ENCODE measurements around the gene FHOD3. TPM values are rescaled to one million over a fixed set of nuclear protein-coding genes. Genes with fewer than 3 reads are reported as not detected.

Gene FHOD3
- total and polyA plus RNA-seq, 9 of the 15 experiments (the other 6 are each of a cell fraction or from before 2014, with no cell fraction given): 0.11 TPM; not detected in 8

DNA sequence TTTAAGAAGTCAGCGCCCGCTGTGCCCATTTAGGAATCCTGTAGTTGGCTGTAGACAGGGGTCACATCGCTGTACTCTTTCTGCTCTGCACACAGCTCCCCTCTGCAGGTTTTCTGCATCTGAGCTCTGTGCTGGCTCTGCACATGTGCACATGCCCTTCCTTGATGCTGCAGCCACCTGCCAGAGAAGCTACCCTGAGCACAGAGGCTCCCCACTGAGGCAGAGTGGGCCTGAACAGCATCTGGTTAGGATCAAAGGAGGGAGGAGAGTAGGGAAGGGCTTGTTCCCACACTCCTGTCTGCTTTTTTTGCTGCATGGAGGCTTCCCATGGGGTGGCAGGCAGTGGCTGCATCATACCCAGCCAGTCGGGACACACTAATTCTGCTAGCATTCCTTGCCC lies 238.9 kb downstream of the FHOD3 start (continued):
- TF ChIP-seq KDM1A (IDR thresholded peaks at IDR 0.05) (no peak), TRIM28 (IDR thresholded peaks at IDR 0.05) (no peak), ZNF12 (CRISPR knock-in tag; IDR thresholded peaks at IDR 0.05) (no peak), ZNF23 (CRISPR knock-in tag; IDR thresholded peaks at IDR 0.05) (no peak)
- TF ChIP-seq, protein P1, sequence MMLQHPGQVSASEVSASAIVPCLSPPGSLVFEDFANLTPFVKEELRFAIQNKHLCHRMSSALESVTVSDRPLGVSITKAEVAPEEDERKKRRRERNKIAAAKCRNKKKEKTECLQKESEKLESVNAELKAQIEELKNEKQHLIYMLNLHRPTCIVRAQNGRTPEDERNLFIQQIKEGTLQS (IDR thresholded peaks at IDR 0.05): no peak
- TF ChIP-seq, protein P1 (CRISPR knock-in tag; conservative IDR thresholded peaks at IDR 0.05): no peak

DNA sequence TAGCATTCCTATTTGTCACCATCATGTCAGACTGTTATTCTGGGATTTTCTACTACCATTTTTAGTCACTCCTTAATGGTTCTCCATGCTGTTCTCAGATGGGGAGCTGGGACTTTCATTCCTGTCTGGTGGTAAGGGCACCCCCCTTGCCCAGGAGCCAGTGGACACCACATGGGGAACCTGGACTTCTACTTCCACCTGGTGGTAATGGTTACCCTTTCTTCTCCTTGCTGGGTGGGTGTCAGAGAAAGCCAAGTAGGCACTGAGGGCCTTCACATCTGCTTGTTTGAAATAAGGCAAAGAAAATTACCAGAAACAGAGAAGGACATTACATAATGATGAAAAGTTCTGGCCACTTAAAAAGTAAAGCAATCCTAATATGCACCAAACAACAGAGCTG lies 239.8 kb downstream of the FHOD3 start:
- H3K36me3 ChIP-seq (ENCODE audit: control insufficient read depth, insufficient read depth, low read length): no peaks in the 10 kb centered on the region
- FAIRE-seq (no peak), DNase-seq (ENCODE audit: extremely low read depth in 1 of 4, low spot score in 3 of 4) (no peak), ATAC-seq (no peak)
- no peaks in the 10 kb centered on the region; the same call in 1 of the 2 replicates for H4K20me1 ChIP-seq (replicated peaks; ENCODE audit: control insufficient read depth, insufficient read depth, low read length)
- H3K9ac ChIP-seq (ENCODE audit: insufficient read depth in 1 of 2, low read depth in 2 of 2, low read length in 2 of 2): no peak overlapping the region
- H2AFZ ChIP-seq (ENCODE audit: low read depth, low read length): no peak overlapping the region
- in situ Hi-C loops (cut with MboI) (no loop called here), intact Hi-C loops (cut with micrococcal nuclease) (no loop called here)
- POLR2A ChIA-PET: interaction anchor here (0.7 kb wide), 1 partner anchor 645 kb away, joined by 3 read pairs; no protein-coding TSS in a partner anchor
- H3K4me3 ChIP-seq: no peak overlapping the region
- no peak overlapping the region for H3K4me2 ChIP-seq (ENCODE audit: insufficient read depth, low read length)
- H3K4me1 ChIP-seq (replicated peaks in 1 of 2; ENCODE audit: control insufficient read depth in 2 of 2, insufficient read depth in 2 of 2, low read length in 2 of 2): no peaks in the 10 kb centered on the region
- no peaks in the 10 kb centered on the region for H3K9me3 ChIP-seq (replicated peaks; ENCODE audit: control insufficient read depth, insufficient read depth, low read depth, low read length)
- no TSS peak for BruUV-seq (replicated peaks)
- H3K27me3 ChIP-seq (ENCODE audit: control insufficient read depth in 2 of 2, insufficient read depth in 2 of 2, low read length in 2 of 2): peaks cover 0 to 9% of the 10 kb centered on the region in 2 experiments; a peak in 1 of 5 replicates
- TF ChIP-seq EGR1 (conservative IDR thresholded peaks at IDR 0.05) (no peak), TAF7 (tag; IDR thresholded peaks at IDR 0.05) (no peak), GTF2E2 (tag; IDR thresholded peaks at IDR 0.05) (no peak), RBBP5 (IDR thresholded peaks at IDR 0.05; ENCODE audit: borderline replicate concordance, insufficient read depth, low read length, poor library complexity, severe bottlenecking) (no peak), BRCA1 (IDR thresholded peaks at IDR 0.05) (no peak), BRCA1 (CRISPR knock-in tag; IDR thresholded peaks at IDR 0.05) (no peak), STAT5A (IDR thresholded peaks at IDR 0.05; ENCODE audit: borderline replicate concordance, low read length) (no peak), TCF3 (CRISPR knock-in tag; IDR thresholded peaks at IDR 0.05) (no peak), NFATC3 (IDR thresholded peaks at IDR 0.05) (no peak), ZNF3 (CRISPR knock-in tag; IDR thresholded peaks at IDR 0.05) (no peak), ZNF57 (CRISPR knock-in tag; IDR thresholded peaks at IDR 0.05) (no peak), RFX5 (IDR thresholded peaks at IDR 0.05; ENCODE audit: low read depth, low read length) (no peak), HEY1 (CRISPR knock-in tag; IDR thresholded peaks at IDR 0.05; ENCODE audit: borderline replicate concordance) (no peak)
- TF ChIP-seq, protein P2, sequence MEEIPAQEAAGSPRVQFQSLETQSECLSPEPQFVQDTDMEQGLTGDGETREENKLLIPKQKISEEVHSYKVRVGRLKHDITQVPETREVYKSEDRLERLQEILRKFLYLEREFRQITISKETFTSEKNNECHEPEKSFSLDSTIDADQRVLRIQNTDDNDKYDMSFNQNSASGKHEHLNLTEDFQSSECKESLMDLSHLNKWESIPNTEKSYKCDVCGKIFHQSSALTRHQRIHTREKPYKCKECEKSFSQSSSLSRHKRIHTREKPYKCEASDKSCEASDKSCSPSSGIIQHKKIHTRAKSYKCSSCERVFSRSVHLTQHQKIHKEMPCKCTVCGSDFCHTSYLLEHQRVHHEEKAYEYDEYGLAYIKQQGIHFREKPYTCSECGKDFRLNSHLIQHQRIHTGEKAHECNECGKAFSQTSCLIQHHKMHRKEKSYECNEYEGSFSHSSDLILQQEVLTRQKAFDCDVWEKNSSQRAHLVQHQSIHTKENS (CRISPR knock-in tag; IDR thresholded peaks at IDR 0.05): no peak
- TF ChIP-seq, protein P3, sequence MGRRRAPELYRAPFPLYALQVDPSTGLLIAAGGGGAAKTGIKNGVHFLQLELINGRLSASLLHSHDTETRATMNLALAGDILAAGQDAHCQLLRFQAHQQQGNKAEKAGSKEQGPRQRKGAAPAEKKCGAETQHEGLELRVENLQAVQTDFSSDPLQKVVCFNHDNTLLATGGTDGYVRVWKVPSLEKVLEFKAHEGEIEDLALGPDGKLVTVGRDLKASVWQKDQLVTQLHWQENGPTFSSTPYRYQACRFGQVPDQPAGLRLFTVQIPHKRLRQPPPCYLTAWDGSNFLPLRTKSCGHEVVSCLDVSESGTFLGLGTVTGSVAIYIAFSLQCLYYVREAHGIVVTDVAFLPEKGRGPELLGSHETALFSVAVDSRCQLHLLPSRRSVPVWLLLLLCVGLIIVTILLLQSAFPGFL (CRISPR knock-in tag; IDR thresholded peaks at IDR 0.05): no peak
- CTCF ChIA-PET (ENCODE audit: low intra/inter-chr PET ratio): no interaction called here
- H3K9me1 ChIP-seq (ENCODE audit: control insufficient read depth, insufficient read depth, low read length): no peaks in the 10 kb centered on the region
- no peaks in the 10 kb centered on the region for H3K79me2 ChIP-seq (ENCODE audit: control insufficient read depth, insufficient read depth, low read length)
- H3K27ac ChIP-seq (ENCODE audit: extremely low read depth, low read depth, low read length): no peak overlapping the region

All from K562 (cell line).